GM12864 (cell line): ENCODE data around the gene TNIP1.

Source experiments
- DNase-seq: peaks from one replicate; pipeline ENCODE4 v3.0.0-alpha.2; 2011; ENCODE audit warnings: low read depth
- H3K4me3 ChIP-seq: 2 replicates; pipeline ENCODE4 v1.5.1; 2011; ENCODE audit warnings: mild to moderate bottlenecking, low read depth, low read length, control low read depth
- TF ChIP-seq, protein P1 (sequence below): IDR thresholded peaks from 2 replicates; pipeline ENCODE4 v1.5.1; 2011; ENCODE audit warnings: low read depth, mild to moderate bottlenecking, moderate library complexity, low read length, control low read depth, inconsistent platforms; ENCODE audit errors: missing control alignments

The TNIP1 gene

DNA sequence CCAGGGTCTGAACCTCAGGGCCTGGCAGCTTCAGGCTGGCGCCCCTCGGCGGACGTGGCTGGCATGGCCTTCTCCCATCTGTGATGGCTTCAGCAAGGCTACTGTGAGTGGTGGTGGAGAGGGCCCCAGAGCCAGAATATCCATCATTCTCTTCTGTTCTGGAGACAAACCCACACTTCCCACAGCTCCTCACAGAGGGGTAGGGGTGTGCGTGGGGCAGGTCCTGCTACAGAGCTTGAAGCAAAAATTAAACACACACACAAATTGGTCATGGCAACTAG, 50.8 kb downstream of the TNIP1 start:
- TF ChIP-seq, protein P1, sequence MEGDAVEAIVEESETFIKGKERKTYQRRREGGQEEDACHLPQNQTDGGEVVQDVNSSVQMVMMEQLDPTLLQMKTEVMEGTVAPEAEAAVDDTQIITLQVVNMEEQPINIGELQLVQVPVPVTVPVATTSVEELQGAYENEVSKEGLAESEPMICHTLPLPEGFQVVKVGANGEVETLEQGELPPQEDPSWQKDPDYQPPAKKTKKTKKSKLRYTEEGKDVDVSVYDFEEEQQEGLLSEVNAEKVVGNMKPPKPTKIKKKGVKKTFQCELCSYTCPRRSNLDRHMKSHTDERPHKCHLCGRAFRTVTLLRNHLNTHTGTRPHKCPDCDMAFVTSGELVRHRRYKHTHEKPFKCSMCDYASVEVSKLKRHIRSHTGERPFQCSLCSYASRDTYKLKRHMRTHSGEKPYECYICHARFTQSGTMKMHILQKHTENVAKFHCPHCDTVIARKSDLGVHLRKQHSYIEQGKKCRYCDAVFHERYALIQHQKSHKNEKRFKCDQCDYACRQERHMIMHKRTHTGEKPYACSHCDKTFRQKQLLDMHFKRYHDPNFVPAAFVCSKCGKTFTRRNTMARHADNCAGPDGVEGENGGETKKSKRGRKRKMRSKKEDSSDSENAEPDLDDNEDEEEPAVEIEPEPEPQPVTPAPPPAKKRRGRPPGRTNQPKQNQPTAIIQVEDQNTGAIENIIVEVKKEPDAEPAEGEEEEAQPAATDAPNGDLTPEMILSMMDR = no peak
- H3K4me3 ChIP-seq = no peak overlapping the region
- no peak for DNase-seq

DNA sequence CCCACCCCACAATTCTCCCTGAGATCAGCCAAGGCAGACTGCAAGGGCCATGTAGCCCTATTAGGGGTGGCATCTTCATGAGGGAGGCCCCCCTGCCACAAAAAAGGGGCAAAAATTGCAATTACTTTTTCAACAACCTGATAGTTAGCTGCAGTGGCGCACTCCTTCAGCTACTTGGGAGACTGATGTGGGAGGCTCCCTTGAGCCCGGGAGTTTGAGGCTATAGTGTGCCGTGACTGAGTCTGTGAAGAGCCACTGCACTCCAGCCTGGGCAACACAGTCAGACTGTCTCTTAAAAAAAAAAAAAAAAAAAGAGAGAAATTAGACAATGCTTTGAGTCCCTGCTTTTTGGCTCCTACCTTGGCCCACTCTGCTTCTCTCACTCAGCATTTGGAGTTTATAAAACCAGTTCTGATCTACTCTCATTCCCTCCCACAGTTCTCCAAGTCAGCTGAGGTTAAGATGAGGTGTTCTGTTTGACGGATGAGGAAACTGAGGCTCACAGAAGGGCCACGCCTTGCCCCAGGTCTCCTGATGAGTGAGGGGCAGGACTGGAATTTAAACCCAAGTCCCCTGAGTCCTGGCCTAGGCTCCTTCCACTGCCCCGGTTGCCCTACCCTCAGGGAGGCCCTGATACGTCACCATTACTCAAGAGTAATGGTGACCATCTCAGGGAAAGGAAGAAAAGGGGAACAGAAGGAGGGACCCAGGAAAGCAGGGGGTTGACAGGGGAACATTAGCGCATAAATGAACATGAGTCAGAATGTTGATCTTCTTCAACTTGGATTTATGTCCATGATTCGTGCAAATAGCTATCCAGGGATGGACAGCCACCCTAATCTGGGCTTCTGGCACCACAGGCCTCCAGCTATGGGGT, 51.4 kb downstream of the TNIP1 start:
- no peak overlapping the region for H3K4me3 ChIP-seq
- TF ChIP-seq, protein P1 = no peak
- no peak for DNase-seq

DNA sequence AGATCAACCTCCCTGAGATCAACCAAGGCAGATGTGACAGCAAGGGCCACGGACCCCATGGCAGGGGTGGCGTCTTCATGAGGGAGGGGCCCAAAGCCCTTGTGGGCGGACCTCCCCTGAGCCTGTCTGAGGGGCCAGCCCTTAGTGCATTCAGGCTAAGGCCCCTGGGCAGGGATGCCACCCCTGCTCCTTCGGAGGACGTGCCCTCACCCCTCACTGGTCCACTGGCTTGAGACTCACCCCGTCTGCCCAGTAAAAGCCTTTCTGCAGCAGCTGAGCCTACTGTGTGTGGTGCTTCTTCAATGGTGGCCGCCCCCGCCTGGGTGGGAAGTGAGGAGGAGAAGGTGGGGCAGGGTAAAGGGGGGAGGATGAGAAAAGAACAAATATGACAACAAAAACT, 52.1 kb downstream of the TNIP1 start:
- TF ChIP-seq, protein P1 = no peak
- DNase-seq = no peak
- no peak overlapping the region for H3K4me3 ChIP-seq

DNA sequence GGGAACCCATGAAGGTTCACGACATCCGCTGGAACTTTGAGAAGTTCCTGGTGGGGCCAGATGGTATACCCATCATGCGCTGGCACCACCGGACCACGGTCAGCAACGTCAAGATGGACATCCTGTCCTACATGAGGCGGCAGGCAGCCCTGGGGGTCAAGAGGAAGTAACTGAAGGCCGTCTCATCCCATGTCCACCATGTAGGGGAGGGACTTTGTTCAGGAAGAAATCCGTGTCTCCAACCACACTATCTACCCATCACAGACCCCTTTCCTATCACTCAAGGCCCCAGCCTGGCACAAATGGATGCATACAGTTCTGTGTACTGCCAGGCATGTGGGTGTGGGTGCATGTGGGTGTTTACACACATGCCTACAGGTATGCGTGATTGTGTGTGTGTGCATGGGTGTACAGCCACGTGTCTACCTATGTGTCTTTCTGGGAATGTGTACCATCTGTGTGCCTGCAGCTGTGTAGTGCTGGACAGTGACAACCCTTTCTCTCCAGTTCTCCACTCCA, 52.8 kb downstream of the TNIP1 start:
- no peak overlapping the region for H3K4me3 ChIP-seq
- no peak for DNase-seq
- TF ChIP-seq, protein P1 = no peak

DNA sequence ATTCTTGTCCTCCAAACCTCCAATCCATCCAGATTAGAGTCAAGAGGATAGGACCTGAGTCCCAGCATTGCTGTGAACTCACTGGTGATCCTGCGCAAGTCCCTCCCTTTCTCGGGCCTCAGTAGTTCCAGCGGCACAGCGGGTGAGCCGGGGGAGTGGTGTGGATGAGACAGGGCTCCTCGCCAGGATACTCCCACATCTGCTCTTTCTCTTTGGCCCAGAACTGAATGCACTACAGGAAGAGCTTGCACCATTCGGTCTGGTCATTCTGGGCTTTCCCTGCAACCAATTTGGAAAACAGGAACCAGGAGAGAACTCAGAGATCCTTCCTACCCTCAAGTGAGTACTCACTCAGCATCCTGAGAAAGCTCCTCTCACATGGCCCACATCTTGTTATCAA, 54.2 kb downstream of the TNIP1 start:
- no peak overlapping the region for H3K4me3 ChIP-seq
- DNase-seq = no peak
- TF ChIP-seq, protein P1 = no peak

DNA sequence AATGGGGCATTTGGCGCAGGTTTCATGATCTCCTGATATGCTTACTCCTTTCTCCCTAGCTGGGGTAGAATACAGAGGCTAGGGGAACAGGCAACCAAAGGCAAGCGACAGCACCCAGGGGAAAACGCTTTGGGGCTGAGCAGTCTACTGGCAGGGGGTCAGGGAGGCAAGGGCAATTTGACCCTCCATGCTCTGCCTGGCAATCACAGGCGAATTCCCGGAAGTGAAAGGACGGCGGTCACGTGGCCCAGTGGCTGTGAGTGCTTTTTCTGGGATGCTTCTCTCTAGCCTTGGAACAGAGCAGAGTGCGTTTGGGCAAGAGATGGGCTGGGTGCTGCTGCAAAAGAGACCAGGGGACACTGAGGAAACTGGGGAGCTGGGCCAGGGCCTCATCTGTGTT, 54.7 kb downstream of the TNIP1 start:
- DNase-seq = no peak
- no peak overlapping the region for H3K4me3 ChIP-seq
- TF ChIP-seq, protein P1 = no peak

DNA sequence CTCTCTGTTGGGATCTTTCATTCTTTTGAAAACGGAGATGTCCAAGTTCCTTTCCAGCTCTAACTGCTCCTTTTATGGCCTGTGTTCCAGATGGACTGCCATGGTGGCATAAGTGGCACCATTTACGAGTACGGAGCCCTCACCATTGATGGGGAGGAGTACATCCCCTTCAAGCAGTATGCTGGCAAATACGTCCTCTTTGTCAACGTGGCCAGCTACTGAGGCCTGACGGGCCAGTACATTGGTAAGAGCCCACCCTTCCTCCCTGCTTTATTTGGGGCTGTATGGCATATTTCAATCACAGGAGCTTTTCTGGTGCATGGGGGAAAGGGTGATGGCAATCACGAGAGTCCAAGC, 55.6 kb downstream of the TNIP1 start:
- no peak overlapping the region for H3K4me3 ChIP-seq
- no peak for DNase-seq
- TF ChIP-seq, protein P1 = no peak
